ENCODE data around the gene AQP6.

The AQP6 gene

DNA sequence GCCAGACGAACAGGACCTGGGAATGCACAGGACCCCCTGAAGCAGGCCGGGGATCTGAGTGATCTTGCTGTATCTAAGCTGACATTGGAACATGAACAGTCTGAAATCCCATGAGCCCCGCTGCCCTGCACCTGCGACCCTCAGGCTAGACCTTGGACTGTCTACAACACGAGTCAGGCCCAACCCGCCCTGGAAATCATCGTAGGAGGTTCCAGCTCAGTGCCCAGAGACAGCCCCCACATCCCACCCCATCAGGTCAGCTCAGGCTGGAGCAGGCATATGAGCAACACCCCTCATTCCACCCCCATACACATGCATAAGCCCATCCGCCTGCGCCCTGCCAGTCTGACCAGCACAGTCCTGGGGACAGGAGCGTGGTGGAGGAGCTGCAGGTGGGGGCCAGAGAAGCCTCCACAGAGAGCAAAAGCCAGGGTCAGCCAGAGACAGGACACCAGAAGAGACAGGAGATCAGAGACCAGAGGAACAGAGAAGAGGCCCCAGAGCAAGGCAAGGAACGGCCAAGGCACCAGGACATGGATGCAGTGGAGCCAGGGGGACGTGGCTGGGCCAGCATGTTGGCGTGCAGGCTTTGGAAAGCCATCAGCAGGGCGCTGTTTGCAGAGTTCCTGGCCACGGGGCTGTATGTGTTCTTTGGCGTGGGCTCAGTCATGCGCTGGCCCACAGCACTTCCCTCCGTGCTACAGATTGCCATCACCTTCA lies at the start of gene AQP6:
Gene AQP6 (plus strand): TSS at position 307 of the 720 bp plus-strand sequence. CDS start 227 bp downstream, at position 534.
- DNase-seq: no peak

- no peak for DNase-seq
Measured at GRCh38 chr12:49923035-49923644, 49.6 kb upstream of the AQP6 start.

DNA sequence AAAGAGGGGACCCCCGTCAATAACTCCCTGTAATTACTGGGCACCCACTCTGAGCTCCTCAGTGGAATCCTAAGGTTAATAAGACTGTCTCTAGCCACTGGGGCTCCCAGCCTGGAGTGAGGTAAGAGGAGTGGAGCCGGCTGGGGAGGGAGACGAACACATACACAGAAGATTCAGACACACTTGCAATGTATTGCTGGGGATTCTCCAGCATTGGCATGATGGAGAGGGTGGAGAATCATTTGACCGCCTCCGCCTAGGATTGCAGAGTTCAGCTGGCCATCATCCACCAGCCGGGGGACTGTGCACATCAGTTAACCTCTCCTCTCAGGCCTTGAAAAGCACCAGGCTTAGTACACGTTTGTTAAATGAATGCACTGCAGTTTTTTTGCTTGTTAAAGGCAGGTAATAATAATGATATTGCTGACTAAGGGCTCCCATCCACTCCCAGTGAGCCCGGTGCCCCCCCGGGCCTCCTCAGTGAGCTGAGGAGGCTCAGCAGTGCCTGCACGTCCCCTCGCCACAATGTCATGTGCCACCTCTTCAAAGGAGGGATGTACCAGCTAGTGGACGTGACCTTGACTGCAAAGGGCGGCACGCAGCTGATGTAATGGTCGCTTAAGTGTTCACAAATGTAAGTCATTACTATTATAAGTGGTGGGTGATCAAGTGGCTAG lies 48.7 kb upstream of the AQP6 start:
- no peak for DNase-seq

DNA sequence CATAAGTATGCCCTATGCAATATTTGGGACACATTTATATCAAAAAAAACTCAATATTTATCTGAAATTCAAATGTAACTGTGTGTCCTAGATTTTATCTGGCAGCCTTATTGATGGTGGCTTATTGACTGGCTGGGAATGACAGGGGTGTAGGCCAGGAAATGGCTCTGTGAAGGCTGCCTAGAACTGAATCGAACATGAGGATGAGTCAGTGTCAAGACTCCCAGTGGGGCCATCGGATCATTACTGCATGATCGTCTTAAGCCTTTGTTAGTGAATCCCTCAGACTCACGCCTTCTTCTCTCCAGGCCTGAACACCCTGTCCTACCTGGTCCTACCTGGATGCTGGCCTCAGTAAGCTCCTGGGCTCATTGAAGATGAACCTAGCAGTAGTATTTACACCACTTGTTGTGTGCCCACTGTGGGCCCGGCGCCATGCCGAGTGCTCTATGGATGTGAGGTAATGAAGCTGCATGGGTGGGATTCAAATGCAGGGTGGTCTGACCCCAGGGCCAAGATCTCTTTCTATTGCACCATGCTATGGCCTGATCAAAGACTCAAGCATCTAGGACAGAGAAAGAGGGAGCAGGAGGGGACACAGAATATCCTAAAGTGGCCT lies 48.0 kb upstream of the AQP6 start:
- DNase-seq: no peak

- no peak for DNase-seq
Measured at GRCh38 chr12:49925433-49926204, 47.1 kb upstream of the AQP6 start.

GRCh38 chr12:49928471-49928870 lies 44.3 kb upstream of the AQP6 start:
- DNase-seq: no peak

DNA sequence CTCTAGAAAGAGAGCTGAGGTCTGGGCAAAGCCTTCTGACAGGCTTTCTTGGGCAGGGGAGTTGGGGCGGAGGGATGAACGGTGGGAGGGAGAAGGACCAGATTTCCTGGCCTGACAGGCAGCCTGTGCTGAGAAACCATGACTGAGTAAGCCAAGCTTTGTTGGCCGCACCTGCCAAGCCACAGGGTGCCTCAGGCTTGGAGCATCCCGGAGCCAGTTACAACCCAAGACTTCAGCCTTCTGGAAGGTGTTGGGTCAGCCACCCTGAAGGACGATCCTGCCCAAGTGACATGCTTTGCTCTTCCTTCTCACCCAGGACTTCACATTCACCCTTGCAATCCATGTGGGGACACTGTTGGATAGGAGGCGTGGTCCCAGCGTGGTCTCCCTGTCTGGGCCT lies 43.2 kb upstream of the AQP6 start:
- DNase-seq: no peak

- no peak for DNase-seq
Measured at GRCh38 chr12:49930515-49931288, 42.0 kb upstream of the AQP6 start.

GRCh38 chr12:49932023-49932422 lies 40.7 kb upstream of the AQP6 start:
- DNase-seq: no peak

DNA sequence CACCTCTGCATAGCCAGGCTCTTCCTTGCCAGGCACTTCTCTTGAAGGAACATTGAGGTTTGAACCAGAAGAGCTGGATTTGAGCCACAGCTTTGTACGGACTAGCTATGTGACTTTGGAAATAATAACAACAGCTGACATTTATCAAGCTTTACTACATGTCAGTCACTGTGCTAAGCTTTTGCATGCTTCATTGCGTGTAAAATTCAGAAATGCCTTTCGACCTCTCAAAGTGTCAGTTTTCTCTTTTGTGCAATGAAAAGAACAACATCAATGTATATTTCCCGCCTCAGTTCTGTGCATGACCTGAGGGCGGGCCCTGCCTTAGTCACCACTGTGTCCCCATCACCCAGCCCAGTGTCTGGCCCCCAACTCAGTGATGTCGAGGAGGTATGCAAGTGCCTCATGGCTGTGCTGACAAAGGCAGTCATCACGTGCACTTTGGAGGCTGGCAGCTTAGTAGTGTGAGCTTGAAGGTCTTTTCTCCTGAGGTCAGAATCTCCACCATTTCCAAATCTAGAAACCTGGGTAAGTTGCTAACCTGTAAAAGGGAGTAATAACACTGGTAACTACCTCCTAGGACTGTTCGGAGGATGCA lies 40.1 kb upstream of the AQP6 start:
- DNase-seq: no peak

DNA sequence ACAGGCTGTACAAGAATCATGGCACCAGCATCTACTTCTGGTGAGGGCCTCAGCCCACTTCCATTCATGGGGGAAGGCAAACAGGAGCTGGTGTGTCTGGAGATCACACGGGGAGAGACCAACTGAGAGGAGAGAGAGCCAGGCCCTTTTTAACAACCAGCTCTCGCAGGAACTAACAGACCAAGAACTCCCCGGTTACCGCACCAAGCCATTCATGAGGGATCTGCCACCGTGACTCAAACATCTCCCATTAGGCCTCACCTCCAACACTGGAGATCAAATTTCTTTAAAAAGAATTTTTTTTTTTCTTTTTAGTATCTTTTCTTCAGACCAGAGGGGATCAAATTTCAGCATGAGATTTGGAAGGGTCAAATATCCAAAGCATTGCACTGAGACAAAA lies 39.0 kb upstream of the AQP6 start:
- no peak for DNase-seq

DNA sequence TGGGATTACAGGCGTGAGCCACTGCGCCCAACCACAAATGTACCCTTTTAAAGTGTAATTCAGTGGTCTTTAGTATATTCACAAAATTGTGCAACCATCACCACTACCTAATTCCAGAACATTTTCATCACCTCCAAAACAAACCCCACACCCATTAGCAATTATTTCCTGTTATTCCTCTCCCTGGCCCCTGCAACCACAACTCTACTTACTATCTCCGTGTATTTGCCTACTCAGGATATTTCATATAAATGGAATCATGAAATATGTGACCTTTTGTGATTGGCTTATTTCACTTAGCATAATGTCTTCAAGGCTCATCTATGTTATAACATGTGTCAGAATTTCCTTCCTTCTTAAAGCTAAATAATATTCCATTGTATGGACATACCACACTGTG lies 38.2 kb upstream of the AQP6 start:
- no peak for DNase-seq

DNA sequence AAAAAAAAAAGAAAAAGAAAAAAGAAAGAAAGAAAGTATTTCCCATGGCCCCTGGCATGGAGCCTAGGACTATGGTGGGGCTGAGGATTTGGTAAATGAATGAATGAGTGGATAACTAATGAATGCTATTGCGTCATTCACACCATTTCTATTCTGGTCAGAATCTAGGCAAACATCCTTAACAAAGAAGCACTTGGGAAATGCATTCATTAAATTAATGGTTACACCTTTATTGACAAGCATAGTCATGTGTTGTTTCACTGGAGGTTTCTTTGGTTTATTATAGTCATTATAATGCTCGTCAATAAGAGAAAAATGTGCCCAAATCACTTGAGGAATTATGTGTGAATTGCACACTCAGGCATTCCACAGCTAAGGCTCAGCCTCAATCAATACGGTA lies 35.8 kb upstream of the AQP6 start:
- no peak for DNase-seq

- no peak for DNase-seq
Measured at GRCh38 chr12:49937639-49938300, 35.0 kb upstream of the AQP6 start.

- no peak for DNase-seq
Measured at GRCh38 chr12:49939307-49939706, 33.4 kb upstream of the AQP6 start.

GRCh38 chr12:49939707-49940106 lies 33.0 kb upstream of the AQP6 start:
- no peak for DNase-seq

DNA sequence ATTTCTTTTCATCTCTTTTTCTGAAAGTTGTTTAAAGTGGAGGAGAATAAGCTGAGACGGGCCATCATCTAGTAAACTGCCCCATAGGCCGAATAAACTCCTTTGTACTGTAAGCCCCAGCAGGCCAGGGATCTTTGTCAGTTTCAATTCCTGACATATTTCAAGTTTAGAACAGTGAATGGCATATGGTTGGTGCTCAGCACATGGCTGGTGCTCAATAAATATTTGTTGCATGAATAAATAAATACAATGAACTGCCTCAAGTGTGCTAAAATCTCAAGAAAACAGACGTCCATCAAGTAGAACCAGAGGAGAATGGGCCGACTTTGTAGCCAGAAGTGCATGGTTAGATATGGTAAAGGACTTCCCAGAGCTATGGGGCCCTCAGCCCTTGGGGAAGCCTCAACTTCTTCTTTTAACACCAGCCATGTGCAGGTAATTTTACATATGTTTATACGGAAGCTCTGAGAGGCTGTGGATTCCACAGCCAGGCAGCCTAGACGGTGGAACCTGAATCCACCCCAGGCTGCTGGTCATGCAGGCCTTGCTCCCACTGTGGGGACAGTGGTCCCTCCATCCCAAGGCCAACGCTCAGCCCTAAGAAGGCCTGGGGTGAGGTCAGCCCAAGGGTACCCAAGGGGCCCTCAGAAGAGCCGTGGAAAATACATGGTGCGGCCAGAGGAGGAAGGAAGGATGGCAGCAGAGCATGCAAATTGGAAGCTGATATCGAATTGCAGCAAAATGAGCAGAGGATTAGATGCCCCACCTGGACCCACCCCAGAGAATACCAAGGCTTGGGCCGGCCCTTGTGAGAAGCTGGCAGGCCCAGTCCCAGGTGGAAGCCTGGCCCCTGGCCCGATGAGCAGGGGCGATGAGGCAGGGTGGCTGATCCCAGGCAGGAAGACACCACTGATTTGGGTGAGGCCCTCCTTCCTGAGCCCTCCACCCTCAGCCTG lies 30.9 kb upstream of the AQP6 start:
- DNase-seq: no peak

GRCh38 chr12:49942512-49942893 lies 30.2 kb upstream of the AQP6 start:
- DNase-seq: no peak

DNA sequence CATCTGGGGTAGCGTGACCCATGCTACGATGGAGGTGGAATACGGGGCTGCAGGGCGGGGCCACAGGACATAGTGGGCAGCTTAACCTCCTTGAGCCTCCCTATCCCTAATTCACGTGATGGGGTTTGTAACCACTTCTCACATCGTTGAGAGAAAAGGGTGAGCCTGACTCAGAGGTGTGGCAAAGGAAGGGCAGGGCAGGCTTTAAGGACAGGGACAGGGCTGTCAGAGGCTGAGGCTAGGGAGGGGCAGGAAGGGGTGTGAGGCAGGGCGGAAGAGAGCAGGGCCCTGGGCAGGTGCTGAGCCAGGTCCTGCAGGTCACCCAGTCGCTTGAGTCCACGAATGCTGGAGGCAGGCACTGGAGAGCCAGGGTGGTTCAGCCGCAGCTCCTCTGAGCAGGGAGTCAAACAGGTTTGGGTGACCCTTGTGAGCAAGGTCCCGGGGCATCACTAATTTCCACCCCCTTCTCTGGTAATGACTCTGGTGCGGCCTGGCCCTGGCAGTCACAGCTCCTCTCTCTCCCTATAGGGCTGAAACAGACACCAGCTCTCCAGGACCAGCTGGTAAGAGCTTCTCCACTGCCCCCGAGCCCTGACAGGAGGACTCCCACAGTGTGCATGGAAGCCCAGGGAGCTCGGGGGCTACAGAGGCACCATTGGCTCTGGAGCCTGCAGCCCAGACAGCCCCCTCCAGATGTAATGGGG lies 29.7 kb upstream of the AQP6 start:
- DNase-seq: no peak

DNA sequence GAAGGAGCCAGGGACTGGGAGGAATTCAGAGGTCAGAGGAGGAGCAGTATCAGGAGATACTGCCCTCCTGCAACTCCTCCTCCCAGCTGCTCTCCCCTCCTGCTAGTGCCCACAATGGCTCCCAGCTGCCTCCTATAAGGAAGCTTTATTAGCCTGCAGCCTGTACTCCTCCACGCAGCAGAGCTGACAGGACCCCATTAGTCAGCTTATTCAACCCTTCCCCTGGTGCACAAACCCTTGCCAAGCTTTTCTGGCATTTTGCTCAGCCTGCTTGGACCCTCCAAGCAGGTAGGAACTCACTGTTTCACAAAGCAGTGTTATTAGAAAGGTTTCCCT lies 29.2 kb upstream of the AQP6 start:
- no peak for DNase-seq
